Measurements from ENCODE around the gene ZMIZ2. TPM values are rescaled to one million over a fixed set of nuclear protein-coding genes. Genes with fewer than 3 reads are reported as not detected.

The ZMIZ2 gene
- total and polyA plus RNA-seq, 2 of the 8 experiments (the other 6 are each of a cell fraction or from before 2014, with no cell fraction given), result 24.4 to 66.4 TPM

DNA sequence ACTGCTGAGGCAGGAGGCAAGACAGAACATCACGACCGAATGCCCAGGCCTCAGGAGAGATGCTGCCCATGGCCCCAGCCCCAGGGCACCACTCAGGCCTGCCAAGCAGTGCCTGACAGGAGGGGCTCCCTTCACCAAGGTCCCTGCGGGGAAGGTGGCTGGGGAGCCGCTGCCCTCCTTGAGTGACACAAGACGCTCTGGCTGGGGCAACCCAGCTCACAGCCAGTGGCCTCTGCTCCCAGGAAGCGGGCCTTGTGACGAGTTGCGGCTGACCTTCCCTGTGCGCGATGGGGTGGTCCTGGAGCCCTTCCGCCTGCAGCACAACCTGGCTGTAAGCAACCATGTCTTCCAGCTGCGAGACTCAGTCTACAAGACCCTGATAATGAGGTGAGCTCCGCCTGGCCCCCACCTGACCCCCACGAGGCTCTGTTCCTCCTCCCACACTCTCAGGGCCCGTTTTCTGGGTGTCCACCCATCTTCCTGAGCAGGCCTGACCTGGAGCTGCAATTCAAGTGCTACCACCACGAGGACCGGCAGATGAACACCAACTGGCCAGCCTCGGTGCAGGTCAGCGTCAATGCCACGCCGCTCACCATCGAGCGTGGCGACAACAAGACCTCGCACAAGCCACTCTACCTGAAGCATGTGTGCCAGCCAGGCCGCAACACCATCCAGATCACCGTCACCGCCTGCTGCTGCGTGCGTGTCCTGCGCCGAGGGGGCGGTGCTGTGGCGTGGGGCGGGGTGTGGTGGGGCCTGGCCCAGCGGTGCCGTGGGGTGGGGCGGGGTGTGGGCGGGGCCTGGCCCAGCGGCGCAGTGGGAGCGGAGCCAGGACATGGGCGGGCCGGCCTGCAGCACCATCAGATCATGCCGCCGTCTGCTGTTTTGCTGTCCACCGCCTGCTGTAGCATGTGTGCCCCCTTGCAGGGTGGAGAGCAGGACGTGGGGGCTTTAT is 12.8 kb downstream of the ZMIZ2 start:
- H3K23ac ChIP-seq (ENCODE audit: insufficient read length), result no peak overlapping the region
- no peaks in the 10 kb centered on the region for H3K79me2 ChIP-seq (ENCODE audit: control insufficient read depth in 1 of 2, insufficient read depth in 2 of 2, low read length in 2 of 2)
- no peak overlapping the region for H2AK5ac ChIP-seq (ENCODE audit: low read depth, low read length)
- H3K4me3 ChIP-seq (ENCODE audit: extremely low read depth in 1 of 4, insufficient read depth in 2 of 4, low read depth in 3 of 4, low read length in 4 of 4), result no peak overlapping the region
- no peak overlapping the region for H4K5ac ChIP-seq (ENCODE audit: insufficient read length, low read depth, low read length)
- TF ChIP-seq EZH2 (IDR thresholded peaks at IDR 0.05; ENCODE audit: low read depth, low read length, severe bottlenecking) (no peak), POLR2AphosphoS5 (IDR thresholded peaks at IDR 0.05; ENCODE audit: low read depth, low read length) (no peak), CEBPB (IDR thresholded peaks at IDR 0.05; ENCODE audit: low read depth, low read length) (no peak), TAF1 (IDR thresholded peaks at IDR 0.05; ENCODE audit: low read depth, low read length) (no peak), SP1 (IDR thresholded peaks at IDR 0.05; ENCODE audit: low read depth, low read length) (no peak), EP300 (IDR thresholded peaks at IDR 0.05; ENCODE audit: borderline replicate concordance in 1 of 2, low read depth in 2 of 2, low read length in 2 of 2) (no peak), GABPA (IDR thresholded peaks at IDR 0.05; ENCODE audit: borderline replicate concordance, insufficient read depth, low read length) (no peak)
- 93% methylated on average over 33 of the region's 48 CpGs; no CpG with 5 or more reads in 1 of the 2 experiments for WGBS, 2 experiments (ENCODE audit: extremely low coverage in 1 of 2, insufficient coverage in 1 of 2, insufficient read length in 1 of 2, insufficient replicate concordance in 2 of 2, low coverage in 1 of 2, low lambda C conversion rate in 2 of 2, missing lambda C conversion rate in 1 of 2)
- no peak overlapping the region for H3K4ac ChIP-seq (replicated peaks; ENCODE audit: insufficient read length, low read depth, low read length)
- no peak overlapping the region for H3K9ac ChIP-seq (replicated peaks in 1 of 4; ENCODE audit: extremely low read depth in 1 of 4, low read depth in 3 of 4, low read length in 3 of 4)
- no peak overlapping the region for H2BK120ac ChIP-seq (replicated peaks; ENCODE audit: low read depth, low read length)
- DNase-seq (ENCODE audit: low read depth in 1 of 2, low spot score in 2 of 2) (no peak), FAIRE-seq (no peak)
- peaks cover 17 to 82% (median 33%) of the 10 kb centered on the region in 4 experiments for H3K36me3 ChIP-seq (ENCODE audit: control insufficient read depth in 2 of 4, insufficient read depth in 4 of 4, low read length in 3 of 4)
- no peaks in the 10 kb centered on the region for H3K9me3 ChIP-seq (ENCODE audit: insufficient read depth in 2 of 2, low read depth in 1 of 2, low read length in 1 of 2)
- no peaks in the 10 kb centered on the region for H3K23me2 ChIP-seq (ENCODE audit: low read depth, low read length)
- no peak overlapping the region for H3K27ac ChIP-seq (ENCODE audit: low read depth, low read length)
- H3K4me2 ChIP-seq (ENCODE audit: insufficient read depth in 1 of 2, low read depth in 2 of 2, low read length in 2 of 2), result no peak overlapping the region
- no peaks in the 10 kb centered on the region for H3K27me3 ChIP-seq (replicated peaks in 1 of 4; ENCODE audit: control insufficient read depth in 3 of 4, extremely low read depth in 1 of 4, insufficient read depth in 3 of 4, low read length in 3 of 4)
- CTCF ChIA-PET (ENCODE audit: partially characterized antibody), result interaction anchor here (0.7 to 2.5 kb wide), 3 partner anchors 11 to 213 kb away, joined by 3 to 7 read pairs (median 3); no protein-coding TSS in a partner anchor
- no peak overlapping the region for H4K8ac ChIP-seq (ENCODE audit: extremely low read depth, insufficient read depth, low read length)
- no peak overlapping the region for H3K14ac ChIP-seq (ENCODE audit: insufficient read length)
- no peak overlapping the region for H3K56ac ChIP-seq (replicated peaks; ENCODE audit: insufficient read length, low read depth, low read length)
- POLR2A ChIA-PET (ENCODE audit: partially characterized antibody), result interaction anchor here (1.9 to 2.5 kb wide), 3 partner anchors 10 to 40 kb away, joined by 7 to 8 read pairs (median 7); partner anchors contain the start of gene ZMIZ2
- no peak overlapping the region; the same call in 1 of the 2 replicates for H2BK5ac ChIP-seq (ENCODE audit: low read depth, low read length)
- H2BK15ac ChIP-seq (ENCODE audit: low read length), result no peak overlapping the region
- no peaks in the 10 kb centered on the region for H3K4me1 ChIP-seq (replicated peaks in 1 of 4; ENCODE audit: control insufficient read depth in 3 of 4, insufficient read depth in 4 of 4, low read length in 3 of 4)
- no peak overlapping the region for H3K18ac ChIP-seq (ENCODE audit: extremely low read depth, low read length)
- H4K20me1 ChIP-seq (replicated peaks in 1 of 2; ENCODE audit: control insufficient read depth in 1 of 2, insufficient read depth in 2 of 2, low read length in 2 of 2), result peaks cover 0 to 14% of the 10 kb centered on the region in 2 experiments
- no peak overlapping the region for H2AFZ ChIP-seq (ENCODE audit: low read length)
- H3K79me1 ChIP-seq (ENCODE audit: low read depth, low read length), result peaks cover 3% of the 10 kb centered on the region; the same call in 1 of the 2 replicates
- no peak overlapping the region for H4K91ac ChIP-seq (replicated peaks; ENCODE audit: insufficient read length, low read length)
- no peak overlapping the region for H2BK20ac ChIP-seq (ENCODE audit: low read length)
- no peak overlapping the region for H2BK12ac ChIP-seq (ENCODE audit: low read depth, low read length)

All from H1 (cell line).